Inferior parietal cortex (tissue), 1 donor: ENCODE results near the gene PADI2.

Experiments used
- DNase-seq: peaks from one replicate; pipeline ENCODE4 v3.0.0-alpha.2; 2016; ENCODE audit errors: extremely low spot score

PADI2 gene

DNA sequence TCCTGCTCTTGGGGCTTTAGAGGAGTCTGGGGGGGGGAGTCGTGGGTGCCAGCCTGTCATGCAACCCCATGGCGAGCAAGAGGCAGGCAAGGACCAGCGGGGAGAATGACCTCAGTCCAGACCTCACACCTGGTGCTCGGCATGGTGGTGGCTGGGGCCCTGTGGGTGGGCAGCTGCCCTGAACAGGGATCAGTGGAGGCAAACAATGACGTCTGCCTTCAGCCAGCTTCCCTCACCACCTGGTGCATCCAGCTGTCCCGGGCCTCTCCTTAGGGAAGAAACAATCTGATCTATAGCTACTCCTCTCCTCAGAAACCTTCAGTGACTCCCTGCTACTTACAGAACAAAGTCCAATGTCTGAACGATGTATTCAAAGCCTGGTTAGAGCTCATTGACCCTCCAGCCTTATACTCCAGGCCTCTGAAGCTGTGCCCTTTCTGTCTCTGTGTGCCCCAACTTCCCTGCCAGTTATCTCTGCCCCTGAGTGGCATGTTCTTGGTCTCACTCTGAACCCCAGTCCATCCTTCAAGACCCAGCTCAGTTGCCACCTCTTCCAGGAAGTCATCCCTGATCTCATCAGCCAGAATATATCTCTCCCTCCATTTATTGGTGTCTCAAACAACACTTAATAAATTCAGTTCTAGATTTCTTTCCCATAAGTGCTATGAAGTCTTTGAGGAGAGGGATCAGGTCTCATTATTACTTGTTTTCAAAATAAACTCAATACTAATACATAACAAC, 6.6 kb downstream of the PADI2 start:
- DNase-seq, result no peak

GRCh38 chr1:17112076-17112475, 7.2 kb downstream of the PADI2 start:
- DNase-seq, result no peak

DNA sequence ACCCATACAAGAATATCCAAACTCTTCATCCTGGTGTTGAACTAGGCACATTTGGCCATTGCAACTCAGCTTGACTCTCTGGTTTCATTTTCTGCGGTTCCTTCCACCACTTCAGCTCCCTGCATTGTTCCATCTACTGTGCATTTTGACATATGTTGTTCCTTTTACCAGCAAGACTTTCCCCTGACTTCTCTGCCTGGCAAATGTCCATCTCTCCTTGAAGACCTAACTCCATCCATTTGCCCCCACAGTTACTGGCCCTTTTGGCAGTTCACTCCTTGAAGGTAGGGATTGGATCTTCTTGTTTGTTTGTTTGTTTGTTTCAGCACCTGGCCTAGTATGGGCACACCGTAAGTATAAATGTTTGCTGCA, 8.7 kb downstream of the PADI2 start:
- DNase-seq, result no peak

- peak; percentile 76 for DNase-seq
These were observed 9.2 kb downstream of the PADI2 start for GRCh38 chr1:17109892-17110554.

- DNase-seq, result no peak
These were observed 10.5 kb downstream of the PADI2 start for GRCh38 chr1:17108786-17109185.

DNA sequence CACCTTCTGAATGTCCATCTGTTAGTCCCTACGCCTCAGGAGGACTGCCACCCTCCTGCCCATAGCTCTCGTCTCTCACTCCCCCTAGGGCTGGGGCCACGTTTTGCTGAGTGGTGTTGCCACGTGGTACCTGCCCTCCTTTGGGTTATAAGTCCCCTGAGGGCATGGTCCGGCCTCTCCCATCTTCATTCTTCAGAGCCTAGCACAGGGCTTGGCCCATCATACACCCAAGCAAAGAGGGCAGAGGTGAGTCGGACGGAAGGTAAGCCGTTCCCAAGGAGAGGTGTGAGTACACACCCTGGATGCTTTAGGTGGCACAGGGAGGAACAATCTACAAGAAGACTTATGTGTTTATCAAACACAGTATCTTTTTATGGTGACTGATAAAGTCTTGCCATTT, 10.9 kb downstream of the PADI2 start:
- no peak for DNase-seq

- DNase-seq, result no peak
These were observed 14.5 kb downstream of the PADI2 start for GRCh38 chr1:17104782-17105181.

- no peak for DNase-seq
These were observed 17.0 kb downstream of the PADI2 start for GRCh38 chr1:17102232-17102631.

GRCh38 chr1:17101261-17101660, 18.0 kb downstream of the PADI2 start:
- DNase-seq, result no peak

GRCh38 chr1:17099616-17100340, 19.5 kb downstream of the PADI2 start:
- DNase-seq, result no peak

- no peak for DNase-seq
These were observed 20.6 kb downstream of the PADI2 start for GRCh38 chr1:17098446-17099317.

DNA sequence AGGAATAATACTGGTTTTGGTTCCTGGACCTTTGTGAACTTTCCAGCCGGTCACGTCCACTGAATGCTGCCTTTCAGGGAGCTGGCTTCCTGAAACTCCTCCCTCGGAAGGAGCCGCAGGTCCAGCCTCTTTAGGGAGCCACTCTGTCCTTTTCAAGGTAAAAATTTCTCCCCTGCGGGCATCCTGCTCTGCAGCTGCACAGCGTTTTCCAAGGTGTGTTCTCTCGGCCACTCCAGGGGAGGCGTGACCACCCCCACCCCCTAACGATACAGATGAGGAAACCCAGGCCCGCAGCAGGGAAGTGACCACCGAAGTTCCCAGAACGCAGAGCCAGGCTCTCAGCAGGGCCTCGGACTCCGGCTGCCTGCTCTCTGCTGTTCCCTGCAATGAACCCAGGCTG, 21.5 kb downstream of the PADI2 start:
- DNase-seq, result no peak

DNA sequence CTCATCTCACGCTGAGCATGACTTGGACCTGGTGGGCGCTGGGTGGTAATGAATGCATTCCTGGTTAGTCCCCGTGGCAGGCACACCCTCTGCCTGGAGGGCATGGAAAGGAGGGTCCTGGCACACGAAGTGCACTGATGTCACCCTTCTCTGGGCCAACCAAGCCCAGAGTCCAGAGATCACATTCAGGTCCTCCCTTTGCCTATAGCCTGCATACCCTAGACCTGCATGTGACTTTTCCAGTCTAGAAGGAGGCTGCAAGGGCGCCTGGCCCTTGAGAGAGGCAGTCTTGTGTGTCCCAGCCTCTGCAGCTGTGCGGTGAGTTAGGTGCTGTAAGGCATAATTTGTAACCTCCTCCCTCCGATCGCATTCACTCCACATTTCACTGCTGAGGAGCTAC, 22.1 kb downstream of the PADI2 start:
- DNase-seq, result no peak

GRCh38 chr1:17096584-17096983, 22.7 kb downstream of the PADI2 start:
- no peak for DNase-seq

- no peak for DNase-seq
These were observed 24.1 kb downstream of the PADI2 start for GRCh38 chr1:17095141-17095540.

DNA sequence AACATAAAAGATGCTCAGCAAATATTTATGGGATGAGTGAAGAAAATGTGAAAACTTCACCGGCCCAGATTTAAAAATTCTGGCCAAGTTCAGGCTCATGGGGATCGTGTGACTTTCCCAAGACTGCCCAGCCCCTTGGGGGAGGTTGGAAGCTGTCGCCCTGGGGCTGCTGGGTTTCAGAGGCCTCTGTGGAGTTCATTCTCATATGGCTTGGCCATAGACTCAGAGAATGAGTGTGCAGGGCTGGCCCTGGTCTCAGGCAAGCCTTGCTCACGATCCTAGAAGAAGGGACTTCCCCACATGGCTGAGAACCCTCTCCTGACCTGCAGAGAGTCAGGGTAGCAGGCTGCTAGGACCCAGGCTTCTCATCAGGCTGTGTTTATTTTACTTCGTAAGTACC, 24.6 kb downstream of the PADI2 start:
- DNase-seq, result no peak

DNA sequence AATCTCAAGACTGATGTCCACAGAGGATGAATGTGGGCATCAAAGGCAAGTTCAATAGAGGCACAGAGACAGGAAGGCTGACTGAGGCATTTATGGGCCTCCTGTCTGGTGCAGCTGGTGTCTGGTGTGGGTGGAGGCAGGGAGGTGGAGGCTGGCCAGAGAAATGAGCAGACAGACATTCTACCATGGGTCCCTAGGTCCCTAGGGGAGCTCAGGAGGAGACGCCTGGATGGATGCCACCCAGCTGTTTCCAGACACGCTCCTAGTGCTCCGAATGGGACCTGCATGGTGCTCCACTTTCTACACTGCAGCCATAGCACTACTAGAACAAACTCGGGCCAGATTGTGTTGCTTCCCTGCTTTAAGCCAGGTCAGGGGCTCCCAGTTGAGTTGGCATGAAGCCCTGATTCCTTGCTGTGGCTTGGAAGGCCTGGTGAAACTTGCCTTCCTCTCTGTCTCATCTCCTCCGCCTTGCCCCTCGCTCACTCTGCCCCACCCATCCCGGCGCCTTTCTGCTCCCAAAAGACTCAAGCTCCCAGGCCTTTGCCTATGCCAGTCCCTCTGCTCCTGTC, 25.3 kb downstream of the PADI2 start:
- no peak for DNase-seq

DNA sequence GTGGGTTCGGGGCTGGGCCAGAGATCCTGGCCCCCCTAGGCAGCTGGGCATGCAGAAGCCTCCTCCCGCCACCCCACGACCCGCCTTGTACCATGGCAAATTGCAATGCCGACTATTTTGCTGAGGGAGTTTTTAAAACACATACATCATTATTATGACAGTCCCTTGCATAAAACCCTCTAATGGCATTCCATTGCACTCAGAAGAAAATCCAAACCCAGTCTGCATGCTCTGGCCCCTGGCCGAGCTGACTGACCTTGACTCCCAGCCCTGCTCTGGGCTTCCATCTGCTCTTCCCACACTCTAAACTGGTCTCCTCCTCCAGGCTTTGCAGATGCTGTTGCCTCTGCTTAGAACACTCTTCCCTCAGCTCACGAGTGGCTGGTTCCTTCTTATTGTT, 28.0 kb downstream of the PADI2 start:
- no peak for DNase-seq

DNA sequence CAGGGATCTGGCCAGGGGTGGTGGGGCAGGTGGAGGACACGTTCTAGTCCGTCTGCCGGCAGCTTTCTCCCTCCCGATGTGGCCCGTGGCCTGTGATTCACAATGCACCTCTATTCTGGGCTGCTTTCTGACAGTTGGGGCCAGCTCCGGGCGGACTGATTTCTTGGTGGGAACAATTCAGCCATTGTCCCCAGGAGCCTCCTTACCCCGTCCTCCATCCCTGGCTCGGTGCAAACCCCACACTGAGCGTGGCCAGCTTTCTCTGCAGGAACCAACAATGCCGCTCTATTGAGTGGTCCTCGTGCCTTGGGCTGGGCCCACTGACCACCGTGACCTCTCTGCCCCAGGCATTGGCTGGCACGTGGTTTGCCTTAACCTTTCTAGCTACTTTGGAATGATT, 29.7 kb downstream of the PADI2 start:
- DNase-seq, result peak; percentile 80

GRCh38 chr1:17086751-17087150, 32.5 kb downstream of the PADI2 start:
- no peak for DNase-seq

GRCh38 chr1:17084787-17085186, 34.5 kb downstream of the PADI2 start:
- no peak for DNase-seq

DNA sequence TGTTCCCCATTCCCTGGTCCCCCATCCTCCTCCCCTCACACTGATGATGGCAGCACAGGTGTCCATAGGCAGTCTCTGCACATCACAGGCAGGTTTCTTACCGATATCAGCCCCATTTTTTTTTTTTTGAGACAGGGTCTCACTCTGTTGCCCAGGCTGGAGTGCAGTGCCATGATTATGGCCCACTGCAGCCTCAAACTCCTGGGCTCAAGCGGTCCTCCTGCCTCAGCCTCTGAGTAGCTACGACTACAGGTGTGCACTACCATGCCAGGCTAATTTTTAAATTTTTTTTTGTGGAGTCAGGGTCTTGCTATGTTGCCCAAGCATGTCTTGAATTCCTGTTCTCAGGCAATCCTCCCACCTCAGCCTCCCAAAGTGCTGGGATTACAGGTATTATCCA, 36.5 kb downstream of the PADI2 start:
- DNase-seq, result no peak
